Kidney (tissue), 14 donors: ENCODE results near the gene GALNT9. TPM values are rescaled to one million over a fixed set of nuclear protein-coding genes. Genes with fewer than 3 reads are reported as not detected.
"Not testable (repeated sequence)": the region's sequence is repeated elsewhere in the genome, so short reads cannot be mapped to it uniquely, and the experiment has no call there.

Experiments
- DNase-seq, 5 donors: peaks; one replicate each; pipeline ENCODE4 v3.0.0-alpha.2; 2013 to 2020
- FAIRE-seq: peaks from 2 replicates; lab custom pipeline; 2012; peaks lifted over from hg19 to GRCh38; lab: Jason Lieb, UNC
- H3K27ac ChIP-seq, 2 donors: one replicate each; pipeline ENCODE4 v1.7.0; 2013; ENCODE audit warnings: low read depth in 2 of 2, low read length in 2 of 2, inconsistent platforms in 1 of 2
- H3K27me3 ChIP-seq: one replicate; pipeline ENCODE4 v1.7.1; 2013; ENCODE audit warnings: low read length, inconsistent platforms; ENCODE audit not compliant: control insufficient read depth, insufficient read depth
- H3K36me3 ChIP-seq, 3 donors: one replicate each; pipeline versions ENCODE4 v1.7.0 to v1.7.1; 2013; ENCODE audit warnings: low read length in 3 of 3, control low read depth in 1 of 3, inconsistent platforms in 1 of 3; ENCODE audit not compliant: insufficient read depth in 3 of 3, control insufficient read depth in 2 of 3
- H3K4me1 ChIP-seq, 3 donors: one replicate each; pipeline versions ENCODE4 v1.7.0 to v1.7.1; 2013; ENCODE audit warnings: low read length in 3 of 3, inconsistent platforms in 1 of 3, low read depth in 1 of 3; ENCODE audit not compliant: control insufficient read depth in 2 of 3, insufficient read depth in 2 of 3
- H3K4me3 ChIP-seq, 3 donors: one replicate each; pipeline versions ENCODE4 v1.7.0 to v1.8.1; 2013; ENCODE audit warnings: low read length in 3 of 3, control low read depth in 1 of 3, inconsistent platforms in 1 of 3
- H3K9ac ChIP-seq, 3 donors: one replicate each; pipeline versions ENCODE4 v1.7.0 to v1.7.1; 2013; ENCODE audit warnings: low read length in 3 of 3, control low read depth in 1 of 3, inconsistent platforms in 1 of 3
- H3K9me3 ChIP-seq, 3 donors: one replicate each; pipeline versions ENCODE4 v1.7.0 to v1.7.1; 2013; ENCODE audit warnings: low read length in 3 of 3, control low read depth in 1 of 3, inconsistent platforms in 1 of 3; ENCODE audit not compliant: control insufficient read depth in 2 of 3, insufficient read depth in 1 of 3
- CTCF ChIP-seq: IDR thresholded peaks from 3 replicates; pipeline ENCODE4 v1.5.1; 2012; ENCODE audit warnings: mild to moderate bottlenecking, moderate library complexity, borderline replicate concordance; ENCODE audit not compliant: insufficient read depth; ENCODE audit errors: extremely low read depth
- intact Hi-C: fragments of 100-400 bp; cut with DNase I; formaldehyde crosslinking; loops from one replicate; pipeline ENCODE4 v1.11.1; 2022
- polyA plus RNA-seq: library from polyadenylated mRNA; stranded (reverse); fragments of 350-450 nt; fragmentation: Illumina TruSeq; extraction: RNeasy Lipid Tissue Mini Kit (QIAGEN cat#74804); gene quantifications from one replicate; pipeline ENCODE4 v1.2.3, GENCODE V29; 2014; ENCODE audit warnings: low read depth, low replicate concordance; ENCODE audit not compliant: insufficient read depth
- total RNA-seq: library from RNA; stranded (reverse); fragmentation: NEBNext Ultra II Directional; extraction: Animal tissue kit (Norgen Biotek cat#: 25700); gene quantifications from one replicate; pipeline ENCODE4 v1.2.1, GENCODE V29; 2021
- donor health status: control.
- donor health status: control.
- donor health status: control.
- donor health status: control.
- donor health status: control.
- donor health status: DM: yes; HTN: yes; CAD: no.
- donor health status: Normal renal cell carcinoma (clear cell type).

The GALNT9 gene
- total and polyA plus RNA-seq, 2 donors from 2014 or later, result 4.8 to 20.7 TPM

- H3K4me1 ChIP-seq, result no peaks in the 10 kb centered on the region
- H3K27ac ChIP-seq, result no peak overlapping the region
- DNase-seq (peak in 1 of 5 donors; percentile 58), FAIRE-seq (no peak)
- intact Hi-C loops, result no loop called here
- H3K27me3 ChIP-seq, result no peaks in the 10 kb centered on the region
- H3K9ac ChIP-seq, result no peak overlapping the region
- H3K36me3 ChIP-seq, result no peaks in the 10 kb centered on the region
- no peak overlapping the region for H3K4me3 ChIP-seq
- TF ChIP-seq CTCF, result no peak
- H3K9me3 ChIP-seq, result peaks cover 0 to under 1% (median 0%) of the 10 kb centered on the region in 3 donors
Observed at GRCh38 chr12:132305991-132306884, 23.2 kb downstream of the GALNT9 start.

GRCh38 chr12:132305560-132305966 is 23.8 kb downstream of the GALNT9 start:
- DNase-seq (peak in 1 of 5 donors; percentile 49), FAIRE-seq (no peak)
- Histone ChIP-seq H3K4me3 (no peak overlapping the region), H3K27me3 (no peaks in the 10 kb centered on the region), H3K9ac (no peak overlapping the region), H3K27ac (no peak overlapping the region), H3K9me3 (no peaks in the 10 kb centered on the region), H3K36me3 (no peaks in the 10 kb centered on the region), H3K4me1 (no peaks in the 10 kb centered on the region)
- TF ChIP-seq CTCF, result no peak
- intact Hi-C loops, result no loop called here

- DNase-seq, H3K36me3 ChIP-seq, H3K27ac ChIP-seq, FAIRE-seq, H3K27me3 ChIP-seq, H3K9ac ChIP-seq, intact Hi-C loops, H3K4me3 ChIP-seq, H3K4me1 ChIP-seq, H3K9me3 ChIP-seq: not testable (repeated sequence)
Observed at GRCh38 chr12:132304866-132305265, 24.5 kb downstream of the GALNT9 start.

- H3K4me3 ChIP-seq, H3K27ac ChIP-seq, H3K9ac ChIP-seq, H3K9me3 ChIP-seq, H3K27me3 ChIP-seq, FAIRE-seq, intact Hi-C loops, DNase-seq, H3K36me3 ChIP-seq, H3K4me1 ChIP-seq: not testable (repeated sequence)
Observed at GRCh38 chr12:132303853-132304373, 25.5 kb downstream of the GALNT9 start.
